Stimulated activated CD4-positive, alpha-beta T cell treated with anti-CD3 and anti-CD28 coated beads, Interleukin-4, amount 100 ng/mL, for 1 hour (primary cell): ENCODE data around the gene OTC.

Source experiments
- DNase-seq: peaks from one replicate; pipeline ENCODE4 v3.0.0-alpha.2; 2020

OTC gene

GRCh38 chrX:38468563-38469157 lies 116.3 kb downstream of the OTC start:
- DNase-seq: no peak
